GM21528 (cell line): ENCODE measurements around the gene ADGB.
"Not testable (repeated sequence)": the region's sequence is repeated elsewhere in the genome, so short reads cannot be mapped to it uniquely, and the experiment has no call there.

Experiments
- ATAC-seq: cut with Tn5 transposase; IDR thresholded peaks from one replicate; pipeline ENCODE4 v1.9.1; 2021; ENCODE audit warnings: mild to moderate bottlenecking, moderate library complexity; ENCODE audit not compliant: unreplicated experiment, low FRiP score

Gene ADGB

DNA sequence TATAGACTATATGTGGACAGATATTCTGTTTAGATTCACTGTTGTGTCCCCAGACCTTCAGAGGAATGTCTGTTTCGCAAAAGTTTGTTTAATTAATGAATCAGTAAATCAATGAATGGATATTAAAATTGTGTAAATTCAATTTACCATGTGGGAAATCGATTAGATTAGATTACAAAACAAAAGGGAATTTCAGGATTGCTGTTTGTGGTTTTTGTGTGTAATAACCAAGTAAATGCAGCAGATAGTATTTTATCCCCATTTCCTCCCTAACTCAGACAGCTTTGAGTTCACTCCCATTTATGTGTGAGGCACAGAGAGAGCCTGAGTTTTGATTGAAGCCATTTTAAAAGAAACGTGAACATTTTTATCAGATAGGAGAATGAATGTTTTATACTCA, 214.8 kb downstream of the ADGB start:
- no peak for ATAC-seq

DNA sequence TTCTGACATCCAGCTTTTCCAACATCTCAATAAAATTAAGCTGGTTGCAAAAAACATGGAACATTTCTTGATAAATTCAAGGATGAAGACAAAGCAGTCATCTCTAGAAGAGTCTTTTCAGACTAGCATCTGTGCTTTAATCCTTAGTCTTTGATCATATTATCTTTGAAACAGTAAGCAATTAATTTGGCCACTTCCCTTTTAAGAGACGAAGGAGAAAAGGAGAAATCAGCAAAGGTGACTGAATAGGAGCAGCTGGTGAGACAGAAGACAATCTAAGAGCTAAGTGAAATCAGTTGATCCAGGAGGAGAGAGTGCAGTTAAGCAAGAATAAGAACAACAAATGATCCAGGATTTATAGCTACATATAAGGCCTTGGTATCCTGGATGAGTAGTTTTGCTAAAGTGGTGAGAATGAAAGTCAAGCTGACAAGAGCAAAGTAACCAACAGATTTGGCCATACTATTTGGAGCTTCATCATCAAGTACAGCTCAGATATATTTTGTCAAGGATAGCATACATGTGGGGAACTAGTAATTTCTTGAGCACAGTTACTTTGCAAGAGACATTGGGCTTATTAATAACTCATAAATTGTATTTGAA, 215.5 kb downstream of the ADGB start:
- no peak for ATAC-seq

DNA sequence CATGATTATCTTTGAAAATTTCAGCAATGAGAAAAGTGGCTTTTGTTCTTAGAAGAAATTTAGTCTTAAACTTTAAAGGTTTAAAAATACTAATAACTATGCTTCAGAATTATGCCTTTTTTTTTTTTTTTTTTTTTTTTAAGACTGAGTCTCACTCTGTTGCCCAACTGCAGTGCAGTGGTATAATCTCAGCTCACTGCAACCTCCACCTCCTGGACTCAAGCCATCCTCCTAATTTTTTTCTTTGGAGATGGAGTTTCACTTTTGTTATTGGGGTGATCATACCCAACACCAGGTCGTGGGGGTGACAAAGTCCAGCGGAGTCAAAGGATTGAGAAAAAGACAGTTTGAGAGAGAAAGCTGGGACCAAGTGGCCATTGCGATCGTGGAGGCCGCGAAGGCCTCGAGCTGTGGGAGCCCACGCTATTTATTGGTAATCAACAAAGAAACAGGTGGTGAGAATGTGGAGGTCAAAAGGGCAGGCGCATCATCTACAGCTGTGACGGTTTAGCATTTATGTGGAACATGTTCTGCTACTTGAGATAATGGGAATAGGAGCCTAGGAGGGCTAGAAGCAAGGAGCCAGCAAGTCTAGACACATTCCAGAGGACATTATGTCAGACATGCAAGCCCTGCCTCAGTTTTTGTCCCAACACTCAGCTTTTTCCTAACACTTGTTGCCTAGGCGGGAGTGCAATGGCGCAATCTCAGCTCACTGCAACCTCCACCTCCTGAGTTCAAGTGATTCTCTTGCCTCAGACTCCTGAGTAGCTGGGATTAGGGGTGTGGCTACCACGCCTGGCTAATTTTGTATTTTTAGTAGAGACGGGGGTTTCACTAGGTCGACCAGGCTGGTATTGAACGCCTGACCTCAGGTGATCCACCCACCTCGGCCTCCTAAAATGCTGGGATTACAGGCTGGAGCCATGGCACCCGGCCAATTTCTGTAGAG, 217.0 kb downstream of the ADGB start:
- not testable (repeated sequence) for ATAC-seq

DNA sequence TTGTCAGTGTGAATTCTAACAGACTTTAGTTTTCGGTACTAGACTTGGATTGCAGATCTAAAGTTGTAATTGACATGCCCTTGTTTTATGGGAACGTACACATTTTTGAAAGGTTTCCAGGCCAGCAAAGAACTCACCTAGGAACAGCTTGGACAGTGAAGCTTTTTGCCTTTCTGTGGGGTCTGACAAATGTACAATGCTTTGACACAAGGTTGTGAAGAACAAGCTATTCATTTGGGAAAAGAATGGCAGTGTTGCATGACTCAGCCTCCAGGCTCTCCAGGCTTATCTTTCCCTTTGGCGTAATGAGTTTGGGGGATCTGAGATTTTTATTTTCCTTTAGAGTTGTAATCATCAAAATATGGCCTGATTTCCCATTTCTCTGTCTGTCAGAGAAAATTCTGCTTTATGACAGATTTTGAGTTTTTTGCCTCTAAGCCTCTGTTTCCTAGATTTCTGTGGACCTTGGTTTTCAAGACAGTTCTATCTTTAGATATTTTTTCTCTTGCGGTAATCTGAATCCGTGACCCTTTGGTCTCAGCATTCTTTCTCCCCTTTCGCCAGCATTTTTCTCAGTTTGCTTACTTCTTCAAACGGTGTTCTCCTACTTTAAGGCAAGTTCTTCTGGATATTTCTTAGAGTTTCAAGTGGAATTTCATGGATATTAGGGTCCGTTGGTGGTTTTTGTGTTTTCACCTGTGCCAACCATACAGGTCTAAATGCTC, 221.0 kb downstream of the ADGB start:
- no peak for ATAC-seq

DNA sequence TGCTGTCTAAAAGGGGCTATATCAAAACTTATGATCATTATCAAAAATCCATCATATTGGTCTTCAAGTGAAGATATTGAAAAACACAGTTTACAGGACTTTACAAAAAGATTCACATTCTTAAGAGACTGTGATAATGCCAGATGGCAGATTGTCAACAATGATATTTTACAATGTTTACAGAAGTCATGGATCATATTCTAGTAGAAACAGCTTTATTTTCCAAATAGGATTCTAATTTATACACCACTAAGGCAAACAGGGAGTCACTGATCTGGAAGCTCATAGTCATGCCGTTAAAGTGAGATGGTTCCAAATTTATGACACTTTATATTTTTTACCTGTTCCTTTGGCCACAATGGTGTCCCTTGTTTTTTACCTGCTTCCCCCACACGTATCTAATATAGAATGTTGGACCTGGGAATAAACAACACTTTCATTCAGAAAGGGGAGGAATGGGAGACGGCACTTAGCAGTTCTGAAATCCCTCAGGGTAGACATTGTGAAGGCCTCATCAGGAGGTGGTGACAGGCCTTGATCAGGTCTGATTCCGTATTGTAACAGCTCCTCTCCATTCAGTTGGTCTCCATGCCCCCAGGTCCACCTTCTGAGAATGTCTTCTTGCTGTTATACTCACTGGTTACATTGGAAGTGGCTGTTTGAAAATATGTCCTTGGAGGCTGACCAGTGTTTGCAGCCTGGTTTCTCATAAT, 228.6 kb downstream of the ADGB start:
- no peak for ATAC-seq

DNA sequence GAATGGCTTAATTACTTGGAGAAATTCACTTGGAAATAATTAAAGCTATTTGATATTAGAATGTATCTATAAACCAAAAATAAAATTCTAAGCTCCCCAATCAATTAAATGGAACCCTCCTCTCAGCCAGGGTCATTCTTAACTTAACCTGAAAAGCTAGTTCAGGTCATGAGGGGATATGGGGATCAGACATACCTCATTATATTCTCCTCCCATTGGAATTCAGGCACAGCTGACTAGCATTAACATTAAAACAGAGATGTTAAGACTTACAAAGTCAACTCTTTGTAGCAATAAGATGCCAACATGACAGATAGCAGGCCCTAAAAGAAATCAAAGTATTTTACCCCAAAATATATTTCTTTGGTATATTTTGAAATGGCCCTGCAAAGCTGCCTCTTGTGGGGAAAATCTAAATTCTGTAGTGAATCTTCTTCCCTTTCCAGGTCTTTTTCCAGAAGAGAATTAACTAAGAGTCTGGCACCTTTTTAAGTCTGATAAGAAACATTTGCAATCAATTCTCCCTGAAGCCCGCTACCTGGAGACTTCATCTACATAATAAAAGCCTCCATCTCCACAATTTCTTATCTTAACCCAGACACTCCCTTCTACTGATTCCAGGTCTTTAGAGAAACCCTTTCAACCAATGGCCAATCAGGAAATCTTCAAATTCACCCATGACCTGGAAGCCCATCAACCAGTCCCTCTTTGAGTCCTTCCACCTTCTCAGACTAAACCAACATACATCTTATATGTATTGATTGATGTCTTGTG, 231.2 kb downstream of the ADGB start:
- ATAC-seq: no peak

DNA sequence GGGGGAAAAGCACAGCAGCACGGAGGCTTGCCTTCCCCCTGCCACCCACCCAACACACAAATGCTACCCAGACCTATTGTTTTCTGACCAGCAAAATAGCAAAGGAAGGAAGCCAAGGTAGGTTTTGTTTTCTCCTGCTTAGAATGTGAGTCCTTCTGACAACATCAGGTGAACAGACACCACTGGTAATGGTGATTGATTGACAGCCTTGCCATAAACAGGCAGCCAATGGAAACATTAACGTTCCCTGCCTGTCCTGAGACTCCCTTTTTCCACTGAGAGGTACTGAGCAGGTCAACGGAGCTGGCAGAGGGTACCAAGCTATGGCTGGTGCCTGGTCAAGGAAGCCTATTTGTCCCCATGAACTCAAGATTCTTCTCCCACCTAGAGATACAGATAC, 234.4 kb downstream of the ADGB start:
- no peak for ATAC-seq

DNA sequence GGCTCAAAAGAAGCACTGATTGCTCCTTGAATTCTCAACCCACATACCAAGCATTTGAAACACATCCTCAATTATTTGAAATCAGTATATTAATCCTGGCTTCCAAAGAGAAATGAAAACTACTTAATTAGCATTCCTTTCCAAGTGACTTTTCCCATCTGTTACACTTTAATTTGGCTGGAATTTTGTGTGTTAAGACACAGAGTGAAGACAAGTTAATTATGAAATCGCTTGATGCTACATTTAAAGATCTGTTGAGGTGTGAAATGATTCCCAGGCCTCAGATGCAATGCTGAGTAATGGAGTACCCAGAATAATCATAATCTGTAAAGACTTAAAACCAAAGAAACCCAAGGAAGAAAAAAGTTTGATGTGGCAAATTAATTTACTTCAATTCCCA, 241.4 kb downstream of the ADGB start:
- no peak for ATAC-seq

DNA sequence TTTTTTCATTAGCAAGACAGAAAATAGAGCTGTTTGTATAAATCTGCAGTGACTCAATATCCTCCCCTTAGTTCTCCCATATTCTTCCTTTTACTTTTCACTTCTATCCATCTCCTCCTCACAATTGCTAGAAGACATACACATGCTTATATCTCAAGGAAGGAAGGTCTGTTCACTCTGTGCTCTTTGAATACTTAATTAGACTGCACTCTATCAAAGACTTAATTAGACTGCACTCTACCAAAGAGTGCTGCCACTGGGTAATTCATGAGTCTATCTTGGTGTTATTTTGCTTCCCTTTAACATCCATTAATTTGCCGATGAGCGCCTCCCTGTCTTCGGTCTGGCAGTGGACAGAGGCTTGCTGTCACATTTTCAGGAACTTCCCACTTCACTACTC, 241.9 kb downstream of the ADGB start:
- no peak for ATAC-seq

DNA sequence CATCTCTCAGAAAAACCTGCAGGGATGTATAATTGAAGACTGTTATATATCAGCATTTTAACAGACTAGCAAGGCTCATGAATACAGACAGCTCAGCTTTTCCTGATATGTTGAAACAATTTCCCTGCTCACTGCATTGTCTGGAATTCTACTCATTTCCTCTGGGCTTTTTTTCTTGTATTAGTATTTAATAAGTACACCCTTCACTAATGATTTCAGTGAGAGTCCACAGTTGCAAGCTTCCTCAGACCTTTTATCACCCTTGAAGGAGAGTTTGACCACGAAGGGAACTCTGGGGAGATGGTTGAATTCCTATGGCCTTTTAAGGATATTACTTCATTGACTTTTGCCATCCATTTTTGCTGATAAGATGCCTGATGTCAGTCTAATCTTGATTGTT, 248.7 kb downstream of the ADGB start:
- ATAC-seq: no peak

DNA sequence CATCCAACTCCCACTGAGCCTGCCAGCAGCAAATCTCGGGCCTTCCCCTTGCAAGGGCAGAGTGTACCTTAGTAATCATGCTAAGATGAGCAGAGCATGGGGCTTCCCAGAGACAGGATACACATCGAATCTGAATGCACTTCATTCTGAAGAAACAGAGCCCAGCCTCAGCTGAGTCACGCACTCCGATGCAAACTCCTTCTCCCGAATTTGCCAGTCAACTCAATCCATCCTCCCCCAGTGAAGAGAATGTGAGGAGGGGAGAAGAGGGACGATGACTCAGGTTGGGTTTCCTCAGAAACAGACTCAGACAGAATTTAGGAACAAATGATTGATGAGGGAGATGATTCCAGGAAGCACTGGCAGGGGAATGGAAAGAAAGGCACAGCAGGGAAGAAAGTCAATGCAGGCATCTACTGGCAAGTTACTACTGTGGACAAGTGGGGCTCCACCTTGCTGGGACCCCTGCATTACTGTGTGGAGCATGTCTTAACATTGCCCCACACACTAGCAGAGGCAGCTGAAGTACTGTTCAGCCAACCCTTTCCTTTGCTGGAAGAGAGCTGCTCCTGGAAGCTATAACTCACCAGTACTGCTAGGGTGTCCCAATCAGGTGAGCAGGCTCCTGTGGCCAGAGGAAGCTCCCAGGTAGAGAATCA, 251.6 kb downstream of the ADGB start:
- no peak for ATAC-seq

DNA sequence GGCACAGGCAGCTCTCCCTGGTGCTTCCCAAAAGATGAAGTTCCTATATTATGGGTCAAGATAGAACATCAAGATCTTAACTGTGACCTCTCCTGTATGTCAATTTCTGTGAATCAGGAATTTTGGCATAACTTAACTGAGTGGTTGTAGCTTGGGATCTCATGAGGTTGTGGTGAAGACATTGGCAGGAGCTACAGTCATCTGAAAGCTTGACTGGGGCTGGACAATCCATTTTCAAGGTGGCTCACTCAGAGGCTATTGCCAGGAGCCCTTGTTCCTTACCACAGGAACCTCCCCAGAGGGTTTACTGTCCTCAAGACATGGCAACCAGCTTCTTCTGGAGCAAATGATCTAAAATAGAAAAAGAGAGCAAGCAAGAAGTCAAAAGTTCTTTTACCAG, 252.2 kb downstream of the ADGB start:
- ATAC-seq: no peak

DNA sequence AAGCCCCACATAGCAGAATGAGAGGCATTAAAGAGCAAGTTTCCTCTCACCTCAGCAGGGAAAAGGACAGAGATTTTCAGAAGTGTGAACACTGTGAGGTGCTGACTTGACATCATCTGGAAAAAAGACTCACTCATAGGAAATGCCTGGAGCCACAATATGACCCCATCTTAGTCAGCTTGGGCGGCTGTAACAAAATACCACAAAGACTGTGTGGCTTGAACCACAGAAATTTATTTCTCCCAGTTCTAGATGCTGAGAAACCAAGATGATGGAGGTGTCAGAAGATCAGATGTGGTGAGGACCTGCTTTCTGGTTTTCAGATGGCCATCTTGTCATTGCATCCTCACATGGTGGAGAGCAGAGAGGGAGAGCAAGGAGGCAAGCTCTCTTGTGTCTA, 253.1 kb downstream of the ADGB start:
- no peak for ATAC-seq

DNA sequence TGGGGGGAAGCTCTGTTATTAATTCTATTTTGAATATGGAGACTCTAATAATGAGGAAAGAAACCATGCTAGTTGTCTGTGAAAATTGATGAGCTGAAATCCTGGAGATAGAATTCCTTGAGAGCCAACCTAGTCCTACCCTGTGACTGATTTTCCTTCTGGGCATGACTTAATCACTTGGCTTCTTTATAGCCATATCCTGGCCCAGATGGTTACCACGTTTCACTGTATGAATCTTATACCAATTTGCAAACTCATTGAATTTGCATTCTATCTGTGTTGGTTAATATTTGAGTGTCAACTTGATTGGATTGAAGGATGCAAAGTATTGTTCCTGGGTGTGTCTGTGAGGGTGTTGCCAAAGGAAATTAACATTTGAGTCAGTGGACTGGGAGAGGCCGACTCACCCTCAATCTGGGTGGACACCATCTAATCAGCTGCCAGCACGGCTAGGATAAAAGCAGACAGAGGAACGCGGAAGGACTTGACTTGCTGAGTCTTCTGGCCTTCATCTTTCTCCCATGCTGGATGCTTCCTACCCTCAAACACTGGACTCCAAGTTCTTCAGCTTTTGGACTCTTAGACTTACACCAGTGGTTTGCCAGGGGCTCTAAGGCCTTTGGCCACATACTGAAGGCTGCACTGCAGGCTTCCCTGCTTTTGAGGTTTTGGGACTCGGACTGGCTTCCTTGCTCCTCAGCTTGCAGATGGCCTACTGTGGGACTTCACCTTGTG, 255.9 kb downstream of the ADGB start:
- ATAC-seq: not testable (repeated sequence)

DNA sequence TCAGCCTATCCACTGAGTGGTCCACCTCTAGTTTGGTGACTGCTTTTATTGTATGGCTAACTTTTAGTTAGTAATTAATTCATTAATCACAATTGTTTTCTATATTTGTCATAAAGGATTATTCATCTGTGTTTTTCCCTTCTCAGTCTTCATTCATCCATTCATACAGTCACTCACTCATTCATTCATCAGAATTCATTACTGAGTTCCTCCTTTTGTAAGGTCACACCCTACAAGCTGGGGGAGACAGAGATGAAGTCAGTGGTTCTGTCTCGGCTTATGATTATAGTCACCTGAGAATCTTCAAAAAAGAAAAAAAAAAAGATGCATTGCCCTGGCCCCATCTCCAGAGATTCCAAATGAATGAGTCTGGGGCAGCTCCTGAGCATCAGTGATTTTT, 257.1 kb downstream of the ADGB start:
- no peak for ATAC-seq

DNA sequence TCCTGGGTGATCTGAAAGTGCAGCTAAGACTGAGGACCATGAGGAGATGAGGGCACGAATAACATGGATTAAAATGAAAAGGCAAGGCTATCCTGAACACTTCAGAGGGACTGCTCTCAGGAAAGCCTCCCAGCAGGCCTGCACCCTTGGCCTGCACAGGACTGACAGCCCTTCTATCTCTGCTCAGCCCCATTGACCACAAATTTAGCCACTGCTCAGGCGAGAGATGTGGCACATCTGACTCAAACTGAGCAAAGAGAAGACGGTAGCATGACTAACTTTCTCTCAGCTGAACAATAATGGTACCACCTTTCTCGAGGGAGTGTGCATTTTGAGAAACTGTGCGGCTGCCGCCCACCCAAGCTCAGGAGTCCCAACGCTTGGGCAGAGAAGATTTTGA, 257.5 kb downstream of the ADGB start:
- no peak for ATAC-seq

DNA sequence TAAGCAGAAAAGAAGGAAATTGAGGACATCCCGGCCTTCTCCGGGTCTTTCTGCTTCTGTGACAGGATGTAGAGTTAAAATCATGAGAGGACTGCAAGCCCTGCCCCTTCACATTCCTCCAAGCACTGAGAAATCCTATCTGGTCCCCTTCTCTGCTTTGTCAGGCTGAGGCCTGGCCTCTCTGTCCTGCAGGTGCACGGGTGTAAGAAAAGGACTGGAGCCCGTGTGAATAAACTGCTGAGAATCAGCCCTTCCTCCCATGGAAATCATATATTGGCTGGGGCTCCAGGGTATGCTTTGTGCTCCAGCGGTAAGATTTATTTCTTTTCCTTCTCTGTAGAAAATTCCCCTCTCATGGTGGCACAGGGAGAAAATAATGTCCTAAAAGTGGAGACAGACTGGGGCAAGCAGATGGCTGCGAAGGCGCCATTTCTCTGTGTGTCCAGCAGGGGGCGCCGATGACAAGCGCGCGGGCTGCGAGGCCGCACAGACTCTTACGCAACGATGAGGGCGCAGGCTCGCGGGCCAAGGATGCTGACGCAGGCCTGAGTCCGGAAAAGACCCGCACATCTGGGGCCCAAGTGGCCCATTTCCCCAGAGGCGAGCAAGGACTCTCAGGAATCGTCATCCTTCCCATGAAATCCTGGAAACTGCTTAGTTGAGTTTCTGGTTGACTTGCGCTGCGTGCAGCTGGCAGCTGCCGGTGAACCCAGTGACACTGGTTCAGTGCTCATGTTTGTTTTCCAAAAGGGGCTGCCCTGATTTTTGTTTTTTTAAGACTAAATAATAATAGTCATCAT, 258.6 kb downstream of the ADGB start:
- ATAC-seq: peak; percentile 96

DNA sequence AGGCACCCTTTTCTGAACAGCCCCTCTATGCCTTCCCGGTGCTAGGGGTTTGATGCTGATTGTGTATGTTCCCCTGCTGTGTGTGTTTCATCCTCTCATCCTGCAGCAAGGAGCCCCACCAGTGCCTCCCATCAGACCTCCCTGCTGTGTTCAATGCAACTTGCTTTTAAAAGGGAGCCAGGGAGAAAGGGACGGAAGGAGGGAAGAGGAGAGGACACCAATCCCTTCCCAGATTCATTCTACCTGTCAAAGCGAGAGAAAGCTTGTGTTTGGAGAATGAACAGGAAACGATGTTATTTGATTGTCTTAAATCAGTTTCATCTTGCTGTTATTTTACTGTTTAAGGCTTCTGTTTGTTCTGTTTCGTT, 259.2 kb downstream of the ADGB start:
- ATAC-seq: peak; percentile 35
